GM20000 (cell line): ENCODE measurements around the gene LXN.

Experiments used
- DNase-seq: peaks from one replicate; pipeline ENCODE4 v3.0.0; 2012; ENCODE audit warnings: low spot score
- TF ChIP-seq, protein P1 (sequence below): IDR thresholded peaks from 2 replicates; pipeline ENCODE4 v1.5.1; 2012; ENCODE audit warnings: mild to moderate bottlenecking, control low read depth; ENCODE audit errors: extremely low read depth, missing control alignments

The LXN gene

GRCh38 chr3:158651192-158651591 is 21.3 kb downstream of the LXN start:
- TF ChIP-seq, protein P1, sequence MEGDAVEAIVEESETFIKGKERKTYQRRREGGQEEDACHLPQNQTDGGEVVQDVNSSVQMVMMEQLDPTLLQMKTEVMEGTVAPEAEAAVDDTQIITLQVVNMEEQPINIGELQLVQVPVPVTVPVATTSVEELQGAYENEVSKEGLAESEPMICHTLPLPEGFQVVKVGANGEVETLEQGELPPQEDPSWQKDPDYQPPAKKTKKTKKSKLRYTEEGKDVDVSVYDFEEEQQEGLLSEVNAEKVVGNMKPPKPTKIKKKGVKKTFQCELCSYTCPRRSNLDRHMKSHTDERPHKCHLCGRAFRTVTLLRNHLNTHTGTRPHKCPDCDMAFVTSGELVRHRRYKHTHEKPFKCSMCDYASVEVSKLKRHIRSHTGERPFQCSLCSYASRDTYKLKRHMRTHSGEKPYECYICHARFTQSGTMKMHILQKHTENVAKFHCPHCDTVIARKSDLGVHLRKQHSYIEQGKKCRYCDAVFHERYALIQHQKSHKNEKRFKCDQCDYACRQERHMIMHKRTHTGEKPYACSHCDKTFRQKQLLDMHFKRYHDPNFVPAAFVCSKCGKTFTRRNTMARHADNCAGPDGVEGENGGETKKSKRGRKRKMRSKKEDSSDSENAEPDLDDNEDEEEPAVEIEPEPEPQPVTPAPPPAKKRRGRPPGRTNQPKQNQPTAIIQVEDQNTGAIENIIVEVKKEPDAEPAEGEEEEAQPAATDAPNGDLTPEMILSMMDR, result no peak
- DNase-seq, result no peak

GRCh38 chr3:158649791-158650190 is 22.7 kb downstream of the LXN start:
- TF ChIP-seq, protein P1, result no peak
- DNase-seq, result no peak

DNA sequence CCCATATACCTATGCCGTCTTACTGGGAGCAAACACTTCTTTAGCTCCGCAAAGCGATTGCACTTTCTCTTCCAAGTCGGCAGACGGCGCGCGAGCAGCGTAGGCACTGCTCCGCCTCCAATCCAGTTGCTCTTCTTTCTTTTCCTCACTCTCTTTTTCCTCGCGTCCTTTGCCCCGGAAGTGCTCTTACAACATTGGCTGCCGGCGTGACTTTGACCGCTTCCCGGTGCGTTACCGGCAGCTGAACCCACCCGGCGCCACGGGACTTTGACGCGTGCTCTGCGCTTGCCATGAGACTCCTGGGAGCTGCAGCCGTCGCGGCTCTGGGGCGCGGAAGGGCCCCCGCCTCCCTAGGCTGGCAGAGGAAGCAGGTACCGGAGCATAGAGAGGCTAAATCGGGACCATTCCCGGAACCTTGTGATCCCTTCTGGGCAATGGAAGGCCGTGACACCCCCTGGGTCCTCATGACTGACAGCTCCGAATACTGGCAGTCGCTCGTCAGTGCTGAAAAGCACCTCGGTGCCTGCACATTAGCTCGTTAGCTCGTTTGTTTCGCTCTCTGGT is 28.0 kb downstream of the LXN start, which contains the start of gene GFM1:
GFM1 (plus strand) TSS at position 183 of the 564 bp plus-strand sequence; CDS start at position 291, 108 bp downstream.
- TF ChIP-seq, protein P1, result peak; percentile 97
- peak; percentile 86 for DNase-seq

- TF ChIP-seq, protein P1, result no peak
- no peak for DNase-seq
Measured at GRCh38 chr3:158642474-158643210, 29.8 kb downstream of the LXN start.

- TF ChIP-seq, protein P1, result no peak
- DNase-seq, result no peak
Measured at GRCh38 chr3:158642005-158642404, 30.4 kb downstream of the LXN start.

DNA sequence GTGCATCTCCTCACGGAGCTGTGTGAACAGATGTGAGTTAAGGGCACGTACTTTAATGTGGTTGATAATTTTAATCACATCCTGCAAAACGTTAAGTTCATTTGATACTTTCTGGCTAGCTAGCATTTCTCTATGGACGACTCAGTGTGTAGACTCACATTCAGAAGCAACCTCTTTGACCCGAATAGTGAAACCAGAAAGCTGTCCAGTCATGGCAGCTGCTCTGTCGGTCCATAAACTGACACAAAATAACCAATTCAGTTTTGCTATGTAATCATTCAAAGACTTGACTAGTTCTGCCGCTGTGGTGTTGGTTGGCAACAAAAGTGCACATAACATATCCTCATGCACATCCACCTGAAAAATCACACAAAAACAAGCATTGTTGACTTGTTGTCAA is 31.8 kb downstream of the LXN start:
- TF ChIP-seq, protein P1, result no peak

GRCh38 chr3:158631981-158632380 is 40.5 kb downstream of the LXN start:
- TF ChIP-seq, protein P1, result no peak
- no peak for DNase-seq

More for the DNA sequence above, 31.8 kb downstream of the LXN start:
- no peak for DNase-seq
